HepG2 (cell line): Measurements from ENCODE around the gene BHMT. TPM values are rescaled to one million over a fixed set of nuclear protein-coding genes. Genes with fewer than 3 reads are reported as not detected.

ENCODE experiments used
- ARNTL ChIP-seq: sonication (generic); formaldehyde crosslinking; IDR thresholded peaks from 2 replicates; pipeline ENCODE4 v1.4.0; 2020; ENCODE audit warnings: mild to moderate bottlenecking, missing genetic modification reagents
- ATF7-NPFF ChIP-seq: sonication (generic); formaldehyde crosslinking; IDR thresholded peaks from 2 replicates; pipeline ENCODE4 v1.8.1; 2023; ENCODE audit warnings: mild to moderate bottlenecking, low read depth, missing genetic modification reagents, moderate library complexity
- DNMT1 ChIP-seq: sonication (generic); formaldehyde crosslinking; IDR thresholded peaks from 2 replicates; pipeline ENCODE4 v1.5.1; 2020; ENCODE audit warnings: mild to moderate bottlenecking, missing genetic modification reagents
- HMGXB4 ChIP-seq, 2 experiments: sonication (generic) in 1 of 2; formaldehyde crosslinking in 1 of 2; IDR thresholded peaks; 2 replicates each; pipeline versions ENCODE4 v1.4.0 to v1.6.1; 2018 to 2020; ENCODE audit warnings: missing genetic modification reagents in 2 of 2, borderline replicate concordance in 1 of 2, low read depth in 1 of 2, mild to moderate bottlenecking in 1 of 2, missing biosample characterization in 1 of 2
- HNF4A ChIP-seq: sonication (generic); formaldehyde crosslinking; IDR thresholded peaks from 2 replicates; pipeline ENCODE4 v1.4.0; 2020; ENCODE audit warnings: missing genetic modification reagents
- HNRNPL ChIP-seq: fragments of 200-400 bp; formaldehyde crosslinking; IDR thresholded peaks from 2 replicates; pipeline ENCODE4 v1.6.1; 2017; ENCODE audit warnings: mild to moderate bottlenecking, low read depth, low read length
- KDM1A ChIP-seq: IDR thresholded peaks from 2 replicates; pipeline ENCODE4 v1.6.1; 2016; ENCODE audit warnings: missing compliant biosample characterization
- KMT2B ChIP-seq: IDR thresholded peaks from 2 replicates; pipeline ENCODE4 v1.6.1; 2016; ENCODE audit warnings: missing genetic modification reagents, missing compliant biosample characterization
- RCOR2 ChIP-seq: IDR thresholded peaks from 2 replicates; pipeline ENCODE4 v1.6.1; 2016; ENCODE audit warnings: missing biosample characterization, missing genetic modification reagents
- SP4 ChIP-seq: sonication (generic); formaldehyde crosslinking; IDR thresholded peaks from 2 replicates; pipeline ENCODE4 v1.8.1; 2023; ENCODE audit warnings: mild to moderate bottlenecking, missing genetic modification reagents
- TMF1 ChIP-seq: sonication (generic); formaldehyde crosslinking; IDR thresholded peaks from 2 replicates; pipeline ENCODE4 v1.8.1; 2022; ENCODE audit warnings: low read depth, missing genetic modification reagents
- ZNF629 ChIP-seq: sonication (generic); formaldehyde crosslinking; conservative IDR thresholded peaks from 2 replicates; pipeline ENCODE4 v1.5.0; 2020; ENCODE audit warnings: missing genetic modification reagents
- ZSCAN22 ChIP-seq: sonication (generic); formaldehyde crosslinking; IDR thresholded peaks from 2 replicates; pipeline ENCODE4 v1.4.0; 2020; ENCODE audit warnings: mild to moderate bottlenecking, missing genetic modification reagents
- polyA plus RNA-seq, 8 experiments: library from polyadenylated mRNA; depleted of rRNA in 3 of 8; stranded (reverse) in 7 of 8; unstranded in 1 of 8; fragments of >200 nt; fragmentation: Illumina TruSeq in 4 of 8; extraction: Trizol in 4 of 8; gene quantifications; 2 replicates each; pipeline versions ENCODE4 v1.2.1 to v1.2.3, GENCODE V29; 2011 to 2016; ENCODE audit warnings: low read depth in 4 of 8, missing spikeins in 1 of 8, mixed read lengths in 1 of 8; ENCODE audit not compliant: insufficient read depth in 1 of 8
- total RNA-seq, 5 experiments: library from RNA; depleted of rRNA; stranded (reverse); fragments of >200 nt; fragmentation: Illumina TruSeq; extraction: Trizol; gene quantifications; 2 replicates each; pipeline ENCODE4 v1.2.3, GENCODE V29; 2016; ENCODE audit warnings: low read depth in 1 of 5
- TF ChIP-seq, protein P1 (sequence below): sonication (generic); formaldehyde crosslinking; IDR thresholded peaks from 2 replicates; pipeline ENCODE4 v1.4.0; 2020; ENCODE audit warnings: low read depth, mild to moderate bottlenecking, missing genetic modification reagents
- TF ChIP-seq, protein P2 (sequence below), 2 experiments: sonication (generic) in 1 of 2; formaldehyde crosslinking in 1 of 2; IDR thresholded peaks; 2 replicates each; pipeline versions ENCODE4 v1.6.1 to v1.9.0; 2014 to 2022; ENCODE audit warnings: antibody characterized with exemption in 1 of 2, borderline replicate concordance in 1 of 2, inconsistent platforms in 1 of 2, low read depth in 1 of 2, missing genetic modification reagents in 1 of 2

Gene BHMT
- total and polyA plus RNA-seq, 2 of the 13 experiments (the other 11 are each of a cell fraction or from before 2014, with no cell fraction given): 0.40 to 6.4 TPM

DNA sequence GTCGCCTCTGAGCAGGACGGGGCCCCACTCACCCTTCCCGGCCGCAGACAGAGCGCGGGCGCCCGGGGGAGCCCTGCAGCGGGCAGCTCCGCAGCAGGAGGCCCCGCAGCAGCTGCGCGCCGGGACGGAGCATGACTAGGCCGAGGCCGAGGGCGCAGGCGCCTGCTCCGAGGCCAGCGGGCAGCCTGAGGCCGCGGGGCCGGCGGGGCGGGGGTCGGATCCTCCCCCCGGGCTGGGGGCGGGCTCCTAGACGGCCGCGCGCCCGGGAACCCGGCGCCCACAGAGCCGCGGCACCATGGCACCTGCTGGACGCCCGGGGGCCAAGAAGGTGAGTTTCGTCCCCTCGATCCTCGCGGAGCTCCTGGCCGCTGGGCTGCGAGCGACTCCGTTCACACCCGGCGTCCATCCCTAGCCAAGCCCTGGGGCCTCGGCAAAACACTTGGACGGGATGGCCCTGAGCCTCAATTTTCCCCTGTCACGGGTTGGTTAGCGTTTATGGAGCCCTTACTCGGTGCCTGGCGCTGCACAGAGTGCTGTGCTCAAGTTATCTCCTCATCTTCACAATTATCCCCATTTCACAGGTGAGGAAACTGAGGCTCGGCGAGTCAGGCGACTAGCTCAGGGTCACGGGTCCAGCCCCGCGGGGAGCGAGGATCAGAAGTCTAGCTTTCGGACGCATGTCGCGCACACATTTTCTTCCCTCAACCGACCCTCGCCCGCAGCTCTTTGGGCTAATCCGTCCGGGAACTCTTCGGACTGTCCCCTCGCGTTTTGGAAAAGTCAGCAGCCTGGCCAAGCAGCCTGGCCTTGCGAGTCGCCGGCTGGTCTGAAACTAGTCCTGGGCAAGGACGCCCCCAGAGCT lies 41.9 kb upstream of the BHMT start, which contains the start of the genes BHMT2 and DMGDH (continued):
- TF ChIP-seq KMT2B: 0 out of 2 replicates have a peak, but pooled peaks have one; percentile 38
- no peak for TF ChIP-seq ARNTL (CRISPR knock-in tag)
- TF ChIP-seq DNMT1: peak; percentile 81
- TF ChIP-seq HNF4A (CRISPR knock-in tag): peak; percentile 20; the same call in 1 of the 2 replicates
- TF ChIP-seq KDM1A (CRISPR knock-in tag): peak; percentile 98
- TF ChIP-seq RCOR2 (CRISPR knock-in tag): peak; percentile 76; the same call in 1 of the 2 replicates
- TF ChIP-seq, protein P1, sequence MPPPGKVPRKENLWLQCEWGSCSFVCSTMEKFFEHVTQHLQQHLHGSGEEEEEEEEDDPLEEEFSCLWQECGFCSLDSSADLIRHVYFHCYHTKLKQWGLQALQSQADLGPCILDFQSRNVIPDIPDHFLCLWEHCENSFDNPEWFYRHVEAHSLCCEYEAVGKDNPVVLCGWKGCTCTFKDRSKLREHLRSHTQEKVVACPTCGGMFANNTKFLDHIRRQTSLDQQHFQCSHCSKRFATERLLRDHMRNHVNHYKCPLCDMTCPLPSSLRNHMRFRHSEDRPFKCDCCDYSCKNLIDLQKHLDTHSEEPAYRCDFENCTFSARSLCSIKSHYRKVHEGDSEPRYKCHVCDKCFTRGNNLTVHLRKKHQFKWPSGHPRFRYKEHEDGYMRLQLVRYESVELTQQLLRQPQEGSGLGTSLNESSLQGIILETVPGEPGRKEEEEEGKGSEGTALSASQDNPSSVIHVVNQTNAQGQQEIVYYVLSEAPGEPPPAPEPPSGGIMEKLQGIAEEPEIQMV: peak; percentile 48
- TF ChIP-seq TMF1: peak; percentile 88
- peak; percentile 78; the same call in 1 of the 2 replicates for TF ChIP-seq ATF7-NPFF (CRISPR knock-in tag)
- TF ChIP-seq, protein P2, sequence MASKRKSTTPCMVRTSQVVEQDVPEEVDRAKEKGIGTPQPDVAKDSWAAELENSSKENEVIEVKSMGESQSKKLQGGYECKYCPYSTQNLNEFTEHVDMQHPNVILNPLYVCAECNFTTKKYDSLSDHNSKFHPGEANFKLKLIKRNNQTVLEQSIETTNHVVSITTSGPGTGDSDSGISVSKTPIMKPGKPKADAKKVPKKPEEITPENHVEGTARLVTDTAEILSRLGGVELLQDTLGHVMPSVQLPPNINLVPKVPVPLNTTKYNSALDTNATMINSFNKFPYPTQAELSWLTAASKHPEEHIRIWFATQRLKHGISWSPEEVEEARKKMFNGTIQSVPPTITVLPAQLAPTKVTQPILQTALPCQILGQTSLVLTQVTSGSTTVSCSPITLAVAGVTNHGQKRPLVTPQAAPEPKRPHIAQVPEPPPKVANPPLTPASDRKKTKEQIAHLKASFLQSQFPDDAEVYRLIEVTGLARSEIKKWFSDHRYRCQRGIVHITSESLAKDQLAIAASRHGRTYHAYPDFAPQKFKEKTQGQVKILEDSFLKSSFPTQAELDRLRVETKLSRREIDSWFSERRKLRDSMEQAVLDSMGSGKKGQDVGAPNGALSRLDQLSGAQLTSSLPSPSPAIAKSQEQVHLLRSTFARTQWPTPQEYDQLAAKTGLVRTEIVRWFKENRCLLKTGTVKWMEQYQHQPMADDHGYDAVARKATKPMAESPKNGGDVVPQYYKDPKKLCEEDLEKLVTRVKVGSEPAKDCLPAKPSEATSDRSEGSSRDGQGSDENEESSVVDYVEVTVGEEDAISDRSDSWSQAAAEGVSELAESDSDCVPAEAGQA (IDR thresholded peaks at IDR 0.05; ENCODE audit: low read depth): no peak
- TF ChIP-seq, protein P2 (CRISPR knock-in tag; IDR thresholded peaks at IDR 0.05; ENCODE audit: borderline replicate concordance): peak; percentile 47; the same call in 1 of the 2 replicates
- 0 out of 2 replicates have a peak, but pooled peaks have one; percentile 12 for TF ChIP-seq HNRNPL
- peak; percentile 16 to 71; a peak in 1 of 4 replicates for TF ChIP-seq HMGXB4 (CRISPR knock-in tag; IDR thresholded peaks at IDR 0.05; ENCODE audit: borderline replicate concordance in 1 of 2, low read depth in 1 of 2)
- TF ChIP-seq ZNF629: peak; percentile 100
- 0 out of 2 replicates have a peak, but pooled peaks have one; percentile 13 for TF ChIP-seq SP4 (CRISPR knock-in tag)
- no peak for TF ChIP-seq ZSCAN22 (CRISPR knock-in tag)
